Ecto neural progenitor cell (in vitro differentiated cells): ENCODE measurements around the gene PRRC2A.
A peak's percentile ranks its signal among the peaks of the same experiment; 100 is the strongest.

ENCODE experiments used
- DNase-seq: peaks from one replicate; pipeline ENCODE4 v3.0.0-alpha.2; 2018; ENCODE audit warnings: low spot score

The PRRC2A gene

DNA sequence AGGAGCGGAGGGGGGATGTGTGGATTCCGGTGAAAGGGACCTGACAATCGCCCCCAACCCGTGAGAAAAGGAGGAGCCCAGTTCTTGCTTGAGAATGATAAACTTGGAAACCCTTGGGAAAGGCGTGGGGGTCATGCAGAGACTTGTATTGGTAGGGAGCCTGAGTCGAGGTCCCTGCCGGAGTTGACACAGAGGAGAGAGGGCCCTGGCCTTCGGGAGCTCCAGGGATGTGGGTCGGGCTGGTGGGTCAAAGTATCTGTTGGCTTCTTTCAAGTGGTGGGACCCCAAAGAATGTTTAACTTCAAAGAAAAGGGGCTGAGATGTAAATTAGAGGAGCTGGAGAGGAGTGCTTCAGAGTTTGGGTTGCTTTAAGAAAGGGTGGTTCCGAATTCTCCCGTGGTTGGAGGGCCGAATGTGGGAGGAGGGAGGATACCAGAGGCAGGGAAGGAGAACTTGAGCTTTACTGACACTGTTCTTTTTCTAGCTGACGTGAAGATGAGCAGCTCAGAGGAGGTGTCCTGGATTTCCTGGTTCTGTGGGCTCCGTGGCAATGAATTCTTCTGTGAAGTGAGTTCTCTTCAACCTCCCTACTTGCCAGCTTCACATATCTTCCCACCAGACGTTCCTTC is 45.9 kb downstream of the PRRC2A start:
- DNase-seq, result no peak

DNA sequence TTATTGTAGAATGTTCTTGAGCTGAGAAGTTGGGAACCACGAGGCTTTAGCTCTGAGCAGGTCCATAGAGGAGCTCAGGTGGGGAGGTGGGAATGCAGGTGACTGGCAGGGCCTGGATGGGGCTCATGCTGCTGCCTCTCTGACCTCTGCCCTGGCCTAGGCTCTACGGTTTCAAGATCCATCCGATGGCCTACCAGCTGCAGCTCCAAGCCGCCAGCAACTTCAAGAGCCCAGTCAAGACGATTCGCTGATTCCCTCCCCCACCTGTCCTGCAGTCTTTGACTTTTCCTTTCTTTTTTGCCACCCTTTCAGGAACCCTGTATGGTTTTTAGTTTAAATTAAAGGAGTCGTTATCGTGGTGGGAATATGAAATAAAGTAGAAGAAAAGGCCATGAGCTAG is 49.2 kb downstream of the PRRC2A start, which contains the start of gene LY6G5B:
LY6G5B (plus strand) TSS at position 301 of the 400 bp plus-strand sequence. CDS start 975 bp downstream, outside the sequence.
- no peak for DNase-seq

DNA sequence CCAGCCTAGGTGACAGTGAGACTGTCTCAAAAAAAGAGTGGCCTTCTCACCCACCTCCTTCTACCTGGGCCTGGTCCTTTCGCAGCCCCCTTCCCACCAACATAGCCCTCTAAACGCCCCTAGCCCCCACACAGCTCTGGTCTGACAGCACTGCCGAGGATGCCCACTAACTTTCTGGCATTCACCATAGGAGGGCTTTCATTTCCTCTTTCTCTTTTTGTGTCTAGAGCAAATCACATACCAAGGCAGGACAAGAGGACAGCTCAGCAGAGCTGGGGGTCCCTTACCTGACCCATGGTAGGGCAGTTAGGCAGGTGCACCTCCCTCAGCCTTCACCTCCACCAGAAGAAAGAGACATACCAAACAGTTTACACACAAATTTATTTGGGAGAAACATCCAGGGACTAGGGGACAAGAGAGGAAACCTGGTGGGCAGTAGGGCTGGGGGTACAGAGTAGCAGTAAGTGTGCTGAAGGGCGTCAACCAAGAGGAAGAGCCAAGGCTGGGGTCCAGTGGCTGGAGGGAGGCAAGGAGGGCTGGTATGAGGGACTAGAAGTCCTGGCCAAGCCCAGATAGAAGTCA is 55.9 kb downstream of the PRRC2A start:
- no peak for DNase-seq

DNA sequence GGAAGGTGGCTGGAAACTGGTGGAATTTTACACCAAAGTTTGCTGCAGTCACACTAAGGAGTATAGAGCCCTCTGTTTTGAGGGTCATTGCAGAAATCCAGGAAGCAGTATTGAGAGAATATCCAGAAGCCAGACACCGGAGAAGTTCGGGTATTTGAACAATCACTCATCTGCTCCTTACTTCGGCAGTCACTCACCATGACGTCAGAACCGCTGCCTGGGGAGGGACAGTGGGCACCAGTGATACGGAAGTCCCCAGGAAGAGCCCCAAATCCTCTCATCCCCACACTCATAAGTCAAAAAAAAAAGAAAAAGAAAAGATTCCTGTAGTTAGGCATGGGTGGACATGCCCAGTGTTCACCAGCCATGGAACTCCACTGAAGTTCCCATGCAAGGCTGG is 56.4 kb downstream of the PRRC2A start:
- no peak for DNase-seq

DNA sequence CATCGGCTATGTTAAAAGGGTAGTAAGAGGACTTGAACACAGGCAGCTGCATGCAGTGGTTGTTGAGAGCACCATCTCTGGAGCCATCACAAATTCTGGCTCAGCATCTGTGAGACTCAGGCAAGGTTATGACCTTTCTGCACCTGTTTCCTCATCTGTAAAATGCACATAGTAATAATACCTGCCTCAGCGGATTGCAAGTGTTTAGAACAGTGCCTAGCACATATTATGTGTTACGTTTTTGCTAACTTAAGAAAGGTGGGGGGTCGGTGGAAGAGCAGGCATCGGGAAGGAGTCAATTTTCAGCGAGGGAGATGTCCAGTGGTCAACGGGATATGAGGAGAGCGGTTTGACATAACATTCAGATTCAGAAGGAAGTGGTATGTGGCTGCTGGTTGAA is 57.4 kb downstream of the PRRC2A start:
- DNase-seq, result no peak

DNA sequence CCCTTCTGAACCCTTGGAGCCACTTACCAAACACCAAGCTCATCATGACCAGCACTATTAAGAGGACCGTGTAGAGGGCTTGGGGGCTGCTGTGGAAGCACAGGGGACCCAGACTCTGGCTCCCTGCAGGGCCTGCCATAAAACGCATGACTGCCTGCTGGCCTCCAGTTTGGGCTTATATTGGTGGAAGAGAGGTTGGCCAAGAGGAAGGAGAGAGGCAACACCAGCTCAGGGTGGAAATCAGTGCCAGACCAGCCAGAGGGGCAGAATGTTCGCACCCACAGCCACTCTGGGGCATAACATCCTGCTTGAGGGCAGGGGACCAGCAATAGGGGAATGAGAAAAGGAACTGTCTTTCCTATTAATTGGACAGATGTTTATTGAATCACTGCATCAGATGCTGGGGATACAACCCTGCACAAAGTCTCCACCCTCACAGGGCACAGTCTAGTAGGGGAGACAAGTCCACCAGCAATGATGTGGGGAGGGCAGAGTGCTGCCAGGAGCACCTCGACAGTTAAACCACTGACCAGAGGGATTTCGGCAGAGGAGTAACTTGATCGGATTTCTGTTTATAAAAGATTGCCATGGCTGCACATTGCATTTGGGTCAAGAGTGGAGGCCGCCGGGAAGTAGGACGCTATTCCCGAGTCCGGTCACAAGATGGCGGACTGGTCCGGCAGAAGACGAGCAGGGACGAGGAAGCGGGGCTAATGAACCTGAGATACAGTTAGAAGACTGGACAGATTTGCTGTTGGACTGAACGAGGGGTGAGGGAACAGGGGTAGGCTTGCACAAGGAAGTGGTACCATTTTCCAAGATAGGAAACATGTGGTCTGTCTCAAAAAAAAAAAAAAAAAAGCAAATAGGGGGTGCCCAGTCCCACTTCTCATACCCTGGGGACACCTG is 60.0 kb downstream of the PRRC2A start, which contains the start of gene LY6G5C:
LY6G5C (minus strand) TSS at position 842 of the 909 bp plus-strand sequence; CDS start at position 148, 694 bp downstream.
- DNase-seq, result peak; percentile 83

DNA sequence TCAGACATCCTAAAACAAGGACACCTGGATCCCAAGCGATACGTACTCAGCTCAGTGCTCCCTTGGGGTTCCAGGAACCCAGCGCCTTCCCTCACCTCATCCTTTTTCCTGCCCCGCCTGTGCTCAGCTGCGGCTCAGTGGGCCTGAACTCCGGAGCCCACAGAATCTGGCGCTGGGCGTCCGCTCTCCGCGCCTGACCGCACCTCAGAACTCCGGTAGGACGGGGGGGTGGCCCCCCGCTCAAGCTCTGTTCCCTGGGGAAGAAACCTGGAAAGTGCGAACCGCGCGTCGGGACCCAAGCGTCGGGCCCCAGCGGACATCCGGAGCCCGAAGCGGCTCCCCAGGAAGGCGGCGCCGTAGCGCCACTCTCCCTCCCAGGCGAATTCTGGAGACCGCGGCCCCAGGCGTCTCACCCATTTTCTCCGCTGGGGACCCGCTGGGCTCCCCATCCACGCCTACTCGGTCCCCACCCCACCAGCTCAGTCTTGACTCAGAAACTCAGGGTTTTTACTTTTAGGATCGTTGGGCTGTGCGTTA is 60.7 kb downstream of the PRRC2A start:
- DNase-seq, result peak; percentile 61

DNA sequence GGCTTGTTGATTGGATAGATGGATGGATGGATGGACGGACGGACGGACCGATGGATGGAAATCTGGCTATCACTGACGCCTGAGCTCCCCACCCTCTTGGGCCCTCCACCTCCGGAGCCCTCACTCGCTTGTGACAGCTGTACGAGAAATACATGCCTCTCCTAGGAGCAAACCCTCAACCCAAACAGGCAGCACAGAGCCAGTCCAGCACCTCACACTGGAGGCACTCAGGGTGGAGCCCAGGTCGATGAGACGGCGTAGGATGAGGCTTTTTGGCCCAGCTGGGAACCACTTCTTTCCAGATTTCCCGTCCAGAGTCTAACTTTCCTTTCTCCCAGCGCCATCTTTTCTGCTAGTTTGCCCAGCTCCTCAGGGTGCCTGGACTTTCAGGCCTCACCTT is 63.1 kb downstream of the PRRC2A start:
- DNase-seq, result no peak

DNA sequence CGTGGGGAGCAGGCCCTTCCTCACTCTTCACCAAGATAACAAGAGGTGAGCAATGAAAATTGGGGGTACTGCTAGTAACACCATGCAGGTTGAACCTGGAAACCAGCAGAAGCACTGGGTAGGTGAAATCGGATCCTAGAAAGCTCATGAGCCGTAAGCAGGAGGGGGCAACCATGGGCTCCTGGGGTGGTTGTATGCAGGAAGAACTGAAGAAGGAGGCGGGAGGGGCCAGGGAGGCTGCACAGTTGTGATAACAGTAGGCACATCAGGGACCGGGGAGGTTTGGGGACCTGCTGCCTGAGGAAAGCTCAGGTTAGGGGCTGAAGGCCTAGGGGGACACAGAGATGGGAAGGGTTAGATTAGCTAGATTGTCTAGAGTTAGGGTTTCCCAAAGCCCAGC is 66.0 kb downstream of the PRRC2A start:
- no peak for DNase-seq

DNA sequence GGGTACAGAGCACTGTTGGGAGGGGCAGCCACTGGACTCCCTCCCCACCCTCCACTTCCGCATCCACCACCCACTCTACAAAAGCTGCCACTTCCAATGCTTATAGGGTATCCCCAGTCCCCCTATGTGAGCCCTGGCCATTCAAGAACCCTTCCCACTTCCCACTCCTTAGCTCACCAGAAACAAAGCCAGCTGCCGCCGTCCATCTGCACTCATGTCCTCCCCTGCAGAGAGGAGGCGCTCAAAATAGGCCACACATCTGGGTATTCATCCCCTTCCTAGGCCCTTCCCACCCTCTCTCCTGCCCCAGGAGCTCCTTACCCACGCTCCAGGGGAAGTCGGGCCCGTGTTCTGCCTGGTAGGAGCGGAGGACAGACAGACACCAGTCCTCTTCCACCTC is 66.8 kb downstream of the PRRC2A start:
- DNase-seq, result no peak
